HepG2 (cell line): ENCODE data around the gene SLC4A11. TPM values are rescaled to one million over a fixed set of nuclear protein-coding genes. Genes with fewer than 3 reads are reported as not detected.

Experiments
- DMTF1 ChIP-seq: sonication (generic); formaldehyde crosslinking; IDR thresholded peaks from 2 replicates; pipeline ENCODE4 v1.4.0; 2020; ENCODE audit warnings: mild to moderate bottlenecking, missing genetic modification reagents
- E2F2 ChIP-seq: sonication (generic); formaldehyde crosslinking; IDR thresholded peaks from 2 replicates; pipeline ENCODE4 v1.4.0; 2020; ENCODE audit warnings: missing genetic modification reagents, borderline replicate concordance
- HMGXB3 ChIP-seq: sonication (generic); formaldehyde crosslinking; IDR thresholded peaks from 2 replicates; pipeline ENCODE4 v1.4.0; 2020; ENCODE audit warnings: missing genetic modification reagents, borderline replicate concordance
- JUND ChIP-seq: sonication (generic); formaldehyde crosslinking; IDR thresholded peaks from 2 replicates; pipeline ENCODE4 v1.8.0; 2022; ENCODE audit warnings: mild to moderate bottlenecking, missing genetic modification reagents
- NPAS2 ChIP-seq: sonication (generic); formaldehyde crosslinking; IDR thresholded peaks from 2 replicates; pipeline ENCODE4 v1.8.0; 2022; ENCODE audit warnings: mild to moderate bottlenecking, missing genetic modification reagents, borderline replicate concordance
- PHF20 ChIP-seq: sonication (generic); formaldehyde crosslinking; IDR thresholded peaks from 2 replicates; pipeline ENCODE4 v1.5.0; 2020; ENCODE audit warnings: mild to moderate bottlenecking, missing genetic modification reagents
- SIX1 ChIP-seq: sonication (generic); formaldehyde crosslinking; IDR thresholded peaks from 2 replicates; pipeline ENCODE4 v1.4.0; 2020; ENCODE audit warnings: missing genetic modification reagents, borderline replicate concordance
- TCF7L2 ChIP-seq: IDR thresholded peaks from 2 replicates; pipeline ENCODE4 v1.6.1; 2011; ENCODE audit warnings: mild to moderate bottlenecking, low read depth, low read length, moderate library complexity
- THAP11 ChIP-seq: IDR thresholded peaks from 2 replicates; pipeline ENCODE4 v1.6.1; 2016; ENCODE audit warnings: missing biosample characterization, missing genetic modification reagents
- ZBTB25 ChIP-seq: IDR thresholded peaks from 2 replicates; pipeline ENCODE4 v1.6.1; 2018; ENCODE audit warnings: missing genetic modification reagents
- ZBTB7B ChIP-seq: sonication (generic); formaldehyde crosslinking; IDR thresholded peaks from 2 replicates; pipeline ENCODE4 v1.4.0; 2020; ENCODE audit warnings: missing genetic modification reagents
- ZFY ChIP-seq: sonication (generic); formaldehyde crosslinking; IDR thresholded peaks from 2 replicates; pipeline ENCODE4 v1.4.0; 2020; ENCODE audit warnings: missing genetic modification reagents
- ZNF282 ChIP-seq: fragments of 450-650 bp; IDR thresholded peaks from 2 replicates; pipeline ENCODE4 v1.6.1; 2018; ENCODE audit not compliant: partially characterized antibody
- ZNF776 ChIP-seq: sonication (generic); formaldehyde crosslinking; IDR thresholded peaks from 2 replicates; pipeline ENCODE4 v1.4.0; 2020; ENCODE audit warnings: mild to moderate bottlenecking, missing genetic modification reagents
- ZNF879 ChIP-seq: sonication (generic); formaldehyde crosslinking; IDR thresholded peaks from 2 replicates; pipeline ENCODE4 v1.8.1; 2023; ENCODE audit warnings: missing genetic modification reagents
- ZNF891 ChIP-seq: sonication (generic); formaldehyde crosslinking; IDR thresholded peaks from 2 replicates; pipeline ENCODE4 v1.5.0; 2020; ENCODE audit warnings: mild to moderate bottlenecking, missing genetic modification reagents
- polyA plus RNA-seq, 8 experiments: library from polyadenylated mRNA; depleted of rRNA in 3 of 8; stranded (reverse) in 7 of 8; unstranded in 1 of 8; fragments of >200 nt; fragmentation: Illumina TruSeq in 4 of 8; extraction: Trizol in 4 of 8; gene quantifications; 2 replicates each; pipeline versions ENCODE4 v1.2.1 to v1.2.3, GENCODE V29; 2011 to 2016; ENCODE audit warnings: low read depth in 4 of 8, missing spikeins in 1 of 8, mixed read lengths in 1 of 8; ENCODE audit not compliant: insufficient read depth in 1 of 8
- total RNA-seq, 5 experiments: library from RNA; depleted of rRNA; stranded (reverse); fragments of >200 nt; fragmentation: Illumina TruSeq; extraction: Trizol; gene quantifications; 2 replicates each; pipeline ENCODE4 v1.2.3, GENCODE V29; 2016; ENCODE audit warnings: low read depth in 1 of 5

SLC4A11 gene
- total and polyA plus RNA-seq, 2 of the 13 experiments (the other 11 are each of a cell fraction or from before 2014, with no cell fraction given) = 3.9 to 27.0 TPM

DNA sequence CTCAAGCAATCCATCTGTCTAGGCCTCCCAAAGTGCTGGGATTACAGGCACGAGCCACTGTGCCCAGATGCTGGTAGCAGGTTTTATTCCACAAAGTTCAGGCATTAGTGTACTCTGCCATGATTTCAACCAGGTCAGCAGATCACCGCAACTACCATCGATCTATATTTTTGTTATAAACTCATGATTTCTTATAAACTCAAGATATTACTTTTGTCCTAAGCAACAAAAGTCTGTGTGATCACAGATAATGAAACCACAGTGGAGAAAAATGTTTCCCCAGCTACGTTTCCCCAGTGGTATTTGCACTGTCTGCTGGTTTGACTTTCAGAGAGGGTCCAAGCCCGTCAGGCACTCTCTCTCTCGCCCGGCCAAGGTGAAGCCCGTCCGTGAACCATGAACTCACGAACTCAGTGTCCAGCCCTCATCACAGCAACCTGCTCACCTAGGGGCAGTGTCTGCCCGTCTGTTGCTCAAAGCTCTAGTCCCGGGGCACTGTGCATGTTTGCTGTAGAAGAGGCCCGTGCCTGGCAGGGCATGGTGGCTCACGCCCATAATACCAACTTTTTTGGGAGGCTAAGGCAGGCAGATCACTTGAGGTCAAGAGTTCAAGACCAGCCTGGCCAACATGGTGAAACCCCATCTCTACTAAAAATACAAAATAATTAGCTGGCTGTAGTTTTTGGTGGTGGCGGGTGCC is 7.0 kb downstream of the SLC4A11 start (continued):
- TF ChIP-seq DMTF1 (CRISPR knock-in tag) (no peak), SIX1 (CRISPR knock-in tag) (peak; percentile 51; the same call in 1 of the 2 replicates), ZNF879 (CRISPR knock-in tag) (no peak), THAP11 (CRISPR knock-in tag) (0 out of 2 replicates have a peak, but pooled peaks have one; percentile 33), TCF7L2 (no peak), ZNF776 (CRISPR knock-in tag) (no peak), ZFY (peak; percentile 57), HMGXB3 (CRISPR knock-in tag) (no peak), E2F2 (CRISPR knock-in tag) (0 out of 2 replicates have a peak, but pooled peaks have one; percentile 41), JUND (CRISPR knock-in tag) (peak; percentile 71; the same call in 1 of the 2 replicates), ZNF282 (no peak), ZBTB7B (CRISPR knock-in tag) (peak; percentile 98), PHF20 (CRISPR knock-in tag) (no peak; the same call in 1 of the 2 replicates), ZBTB25 (CRISPR knock-in tag) (no peak), NPAS2 (CRISPR knock-in tag) (no peak), ZNF891 (CRISPR knock-in tag) (peak; percentile 82; the same call in 1 of the 2 replicates)
